NCI-H146 treated with DMSO at 0.1 percent for 48 hours (cell line): ENCODE data around the gene PCDHA4.
"Not testable (repeated sequence)": the region's sequence is repeated elsewhere in the genome, so short reads cannot be mapped to it uniquely, and the experiment has no call there.

Experiments
- DNase-seq: peaks from one replicate; lab custom pipeline; 2025; ENCODE audit not compliant: unreplicated experiment; lab: John Stamatoyannopoulos, UW

PCDHA4 gene

GRCh38 chr5:140821375-140822280 lies 14.8 kb downstream of the PCDHA4 start, which contains the start of gene PCDHA5:
TSS of gene PCDHA5 (plus strand) at chr5:140821613.
- no peak for DNase-seq

DNA sequence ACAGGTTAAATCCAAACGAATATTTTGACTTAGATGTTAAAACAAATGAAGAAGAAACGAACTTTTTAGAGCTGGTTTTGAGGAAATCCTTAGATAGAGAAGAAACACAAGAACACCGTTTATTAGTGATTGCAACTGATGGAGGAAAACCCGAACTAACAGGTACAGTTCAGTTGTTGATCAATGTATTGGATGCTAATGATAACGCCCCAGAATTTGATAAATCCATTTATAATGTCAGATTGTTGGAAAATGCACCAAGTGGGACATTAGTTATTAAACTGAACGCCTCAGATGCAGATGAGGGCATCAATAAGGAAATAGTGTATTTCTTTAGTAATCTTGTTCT lies 15.4 kb downstream of the PCDHA4 start:
- DNase-seq: no peak

DNA sequence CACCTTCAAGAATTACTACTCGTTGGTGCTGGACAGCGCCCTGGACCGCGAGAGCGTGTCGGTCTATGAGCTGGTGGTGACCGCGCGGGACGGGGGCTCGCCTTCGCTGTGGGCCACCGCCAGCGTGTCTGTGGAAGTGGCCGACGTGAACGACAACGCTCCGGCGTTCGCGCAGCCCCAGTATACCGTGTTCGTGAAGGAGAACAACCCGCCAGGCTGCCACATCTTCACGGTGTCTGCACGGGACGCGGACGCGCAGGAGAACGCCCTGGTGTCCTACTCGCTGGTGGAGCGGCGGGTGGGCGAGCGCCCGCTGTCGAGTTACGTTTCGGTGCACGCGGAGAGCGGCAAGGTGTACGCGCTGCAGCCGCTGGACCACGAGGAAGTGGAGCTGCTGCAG lies 16.1 kb downstream of the PCDHA4 start:
- DNase-seq: not testable (repeated sequence)

GRCh38 chr5:140823475-140823874 lies 16.6 kb downstream of the PCDHA4 start:
- no peak for DNase-seq

GRCh38 chr5:140827704-140828361 lies 21.0 kb downstream of the PCDHA4 start, which contains the start of gene PCDHA6:
TSS of gene PCDHA6 (plus strand) at chr5:140827960. CDS start at chr5:140828092, 132 bp downstream.
- no peak for DNase-seq

GRCh38 chr5:140828362-140828737 lies 21.5 kb downstream of the PCDHA4 start:
- no peak for DNase-seq

GRCh38 chr5:140829511-140830501 lies 22.9 kb downstream of the PCDHA4 start:
- DNase-seq: not testable (repeated sequence)

DNA sequence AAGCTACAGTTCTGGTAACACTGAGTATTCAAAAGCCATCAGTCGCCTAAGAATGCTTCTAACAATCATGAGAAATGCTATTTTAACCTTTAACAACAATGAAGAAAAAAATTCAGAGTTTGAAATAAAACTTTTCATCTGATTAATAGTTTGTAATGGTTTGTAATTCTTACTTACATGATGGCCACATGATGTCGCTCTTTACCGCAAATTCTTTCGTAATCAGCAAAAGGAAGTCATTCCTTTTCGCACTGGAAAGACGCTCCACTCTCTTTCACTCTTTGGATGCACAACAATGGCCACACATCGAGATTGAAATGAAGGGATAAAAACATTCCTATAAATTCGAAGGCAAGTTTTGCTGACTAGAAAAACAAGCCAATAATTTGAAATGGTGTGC lies 27.1 kb downstream of the PCDHA4 start, which contains the start of gene PCDHA7:
Gene PCDHA7, plus strand, starts transcription at position 277 of the 400 bp plus-strand sequence. Its CDS starts 115 bp downstream, at position 392.
- DNase-seq: no peak

- not testable (repeated sequence) for DNase-seq
Observed at GRCh38 chr5:140834439-140835008, 27.7 kb downstream of the PCDHA4 start.

DNA sequence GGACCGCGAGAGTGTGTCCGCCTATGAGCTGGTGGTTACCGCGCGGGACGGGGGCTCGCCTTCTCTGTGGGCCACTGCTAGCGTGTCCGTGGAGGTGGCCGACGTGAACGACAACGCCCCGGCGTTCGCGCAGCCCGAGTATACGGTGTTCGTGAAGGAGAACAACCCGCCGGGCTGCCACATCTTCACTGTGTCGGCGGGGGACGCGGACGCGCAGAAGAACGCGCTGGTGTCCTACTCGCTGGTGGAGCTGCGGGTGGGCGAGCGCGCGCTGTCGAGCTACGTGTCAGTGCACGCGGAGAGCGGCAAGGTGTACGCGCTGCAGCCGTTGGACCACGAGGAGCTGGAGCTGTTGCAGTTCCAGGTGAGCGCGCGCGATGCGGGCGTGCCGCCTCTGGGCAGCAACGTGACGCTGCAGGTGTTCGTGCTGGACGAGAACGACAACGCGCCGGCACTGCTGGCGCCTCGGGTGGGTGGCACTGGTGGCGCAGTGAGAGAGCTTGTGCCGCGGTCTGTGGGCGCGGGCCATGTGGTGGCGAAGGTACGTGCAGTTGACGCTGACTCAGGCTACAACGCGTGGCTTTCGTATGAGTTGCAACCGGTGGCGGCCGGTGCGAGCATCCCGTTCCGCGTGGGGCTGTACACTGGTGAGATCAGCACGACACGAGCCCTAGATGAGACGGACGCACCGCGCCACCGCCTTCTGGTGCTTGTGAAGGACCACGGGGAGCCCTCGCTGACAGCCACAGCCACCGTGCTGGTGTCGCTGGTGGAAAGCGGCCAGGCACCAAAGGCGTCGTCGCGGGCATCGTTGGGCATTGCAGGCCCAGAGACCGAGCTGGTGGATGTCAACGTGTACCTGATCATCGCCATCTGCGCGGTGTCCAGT lies 29.0 kb downstream of the PCDHA4 start:
- DNase-seq: no peak

DNA sequence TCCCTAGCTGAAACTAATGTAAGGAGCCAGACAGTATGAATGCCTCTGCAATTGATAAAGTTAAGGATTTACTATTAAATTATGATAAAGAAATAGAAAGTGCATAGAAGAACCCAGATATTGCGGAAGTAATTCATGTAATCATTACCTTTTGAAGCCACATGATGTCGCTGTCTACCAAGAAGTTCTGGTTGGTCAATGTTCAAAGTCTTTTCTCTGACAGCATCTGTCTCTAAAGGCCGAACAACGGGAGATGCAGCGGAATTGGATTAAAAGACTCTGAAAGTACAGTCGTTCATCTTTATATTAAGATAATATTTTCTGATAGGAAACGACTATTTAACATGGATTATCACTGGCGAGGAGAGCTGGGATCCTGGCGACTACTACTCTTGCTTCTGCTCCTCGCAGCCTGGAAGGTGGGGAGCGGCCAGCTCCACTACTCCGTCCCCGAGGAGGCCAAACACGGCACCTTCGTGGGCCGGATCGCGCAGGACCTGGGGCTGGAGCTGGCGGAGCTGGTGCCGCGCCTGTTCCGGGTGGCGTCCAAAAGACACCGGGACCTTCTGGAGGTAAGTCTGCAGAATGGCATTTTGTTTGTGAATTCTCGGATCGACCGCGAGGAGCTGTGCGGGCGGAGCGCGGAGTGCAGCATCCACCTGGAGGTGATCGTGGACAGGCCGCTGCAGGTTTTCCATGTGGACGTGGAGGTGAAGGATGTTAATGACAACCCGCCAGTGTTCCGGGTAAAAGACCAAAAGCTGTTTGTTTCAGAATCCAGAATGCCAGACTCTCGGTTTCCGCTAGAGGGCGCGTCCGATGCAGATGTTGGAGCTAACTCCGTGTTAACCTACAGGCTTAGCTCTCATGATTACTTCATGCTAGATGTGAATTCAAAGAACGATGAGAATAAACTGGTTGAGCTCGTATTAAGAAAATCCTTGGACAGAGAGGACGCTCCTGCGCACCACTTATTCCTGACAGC lies 34.4 kb downstream of the PCDHA4 start, which contains the start of gene PCDHA8:
Gene PCDHA8, plus strand, starts transcription at position 210 of the 985 bp plus-strand sequence. Its CDS starts 135 bp downstream, at position 345.
- DNase-seq: no peak

- DNase-seq: no peak
Observed at GRCh38 chr5:140842798-140843733, 36.2 kb downstream of the PCDHA4 start.

DNA sequence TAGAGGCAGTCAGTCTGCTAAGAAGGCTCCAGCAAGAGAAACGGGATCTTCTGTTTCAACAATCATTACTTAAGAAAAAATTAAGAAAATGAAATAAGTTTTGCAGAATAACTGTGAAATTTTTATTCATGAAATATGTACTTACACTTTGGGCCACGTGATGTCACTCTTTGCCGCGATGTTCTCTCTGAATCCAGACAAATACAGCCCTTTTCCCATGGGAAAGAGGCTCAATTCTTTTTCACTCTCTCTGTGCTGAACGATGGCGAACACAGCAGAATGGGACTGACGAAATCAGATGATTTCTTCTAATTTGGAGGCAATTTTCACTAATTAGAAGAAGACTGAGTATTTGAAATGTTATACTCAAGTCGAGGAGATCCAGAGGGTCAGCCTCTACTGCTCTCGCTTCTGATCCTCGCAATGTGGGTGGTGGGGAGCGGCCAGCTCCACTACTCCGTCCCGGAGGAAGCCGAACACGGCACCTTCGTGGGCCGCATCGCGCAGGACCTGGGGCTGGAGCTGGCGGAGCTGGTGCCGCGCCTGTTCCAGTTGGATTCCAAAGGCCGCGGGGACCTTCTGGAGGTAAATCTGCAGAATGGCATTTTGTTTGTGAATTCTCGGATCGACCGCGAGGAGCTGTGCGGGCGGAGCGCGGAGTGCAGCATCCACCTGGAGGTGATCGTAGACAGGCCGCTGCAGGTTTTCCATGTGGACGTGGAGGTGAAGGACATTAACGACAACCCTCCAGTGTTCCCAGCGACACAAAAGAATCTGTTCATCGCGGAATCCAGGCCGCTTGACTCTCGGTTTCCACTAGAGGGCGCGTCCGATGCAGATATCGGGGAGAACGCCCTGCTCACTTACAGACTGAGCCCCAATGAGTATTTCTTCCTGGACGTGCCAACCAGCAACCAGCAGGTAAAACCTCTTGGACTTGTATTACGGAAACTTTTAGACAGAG lies 41.6 kb downstream of the PCDHA4 start, which contains the start of gene PCDHA9:
Gene PCDHA9, plus strand, starts transcription at position 244 of the 964 bp plus-strand sequence. Its CDS starts 114 bp downstream, at position 358.
- not testable (repeated sequence) for DNase-seq

- not testable (repeated sequence) for DNase-seq
Observed at GRCh38 chr5:140849831-140850634, 43.2 kb downstream of the PCDHA4 start.
